Stimulated activated CD8-positive, alpha-beta memory T cell treated with anti-CD3 and anti-CD28 coated beads, Interleukin-4, amount 100 ng/mL, for 4 hours (primary cell): ENCODE data around the gene AVPR1B.
"Not testable (repeated sequence)": the region's sequence is repeated elsewhere in the genome, so short reads cannot be mapped to it uniquely, and the experiment has no call there.

ENCODE experiments used
- DNase-seq, 2 donors: peaks; one replicate each; pipeline ENCODE4 v3.0.0-alpha.2; 2020; ENCODE audit warnings: low read depth in 2 of 2, low spot score in 1 of 2

Gene AVPR1B

DNA sequence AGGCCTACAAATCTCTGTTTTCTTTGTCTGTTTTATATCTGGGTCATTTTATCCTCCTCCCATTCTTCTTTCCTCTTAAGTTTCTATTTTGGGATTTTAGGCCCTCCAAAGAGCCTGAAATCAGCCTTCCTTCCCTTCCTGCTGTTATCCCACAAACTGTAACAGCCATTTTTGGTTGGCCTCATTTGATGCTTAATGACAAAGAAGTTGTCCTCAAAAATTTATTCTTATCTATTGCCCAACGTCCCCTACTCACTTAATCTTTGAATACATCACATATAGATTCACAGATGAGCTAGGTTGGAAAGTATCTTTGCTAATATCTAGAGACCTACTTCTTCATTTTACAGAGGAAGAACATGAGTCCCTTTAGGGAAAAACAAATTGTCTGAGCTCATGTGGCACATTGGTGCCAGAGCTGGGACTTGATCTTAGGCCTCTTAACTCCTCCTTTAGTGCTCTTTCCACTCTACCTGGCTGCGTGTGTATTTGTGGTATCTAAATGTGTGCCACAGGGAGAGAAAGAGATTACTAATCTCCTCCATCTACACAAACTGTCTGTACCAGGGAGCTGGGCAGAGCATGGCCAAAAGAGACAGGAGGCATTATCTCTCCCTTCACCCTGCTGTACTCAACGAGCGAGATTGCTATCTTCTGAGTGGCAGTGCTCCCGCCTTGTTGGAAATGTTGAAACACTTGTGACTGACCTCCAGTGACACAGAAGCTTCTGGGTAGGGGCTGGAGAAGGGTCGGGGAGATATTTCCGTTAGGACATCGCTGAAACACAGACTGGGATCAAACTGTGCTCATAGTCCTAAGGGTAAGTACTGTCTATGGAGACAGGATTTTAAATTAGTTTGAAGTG is 34.1 kb downstream of the AVPR1B start:
- DNase-seq = no peak

DNA sequence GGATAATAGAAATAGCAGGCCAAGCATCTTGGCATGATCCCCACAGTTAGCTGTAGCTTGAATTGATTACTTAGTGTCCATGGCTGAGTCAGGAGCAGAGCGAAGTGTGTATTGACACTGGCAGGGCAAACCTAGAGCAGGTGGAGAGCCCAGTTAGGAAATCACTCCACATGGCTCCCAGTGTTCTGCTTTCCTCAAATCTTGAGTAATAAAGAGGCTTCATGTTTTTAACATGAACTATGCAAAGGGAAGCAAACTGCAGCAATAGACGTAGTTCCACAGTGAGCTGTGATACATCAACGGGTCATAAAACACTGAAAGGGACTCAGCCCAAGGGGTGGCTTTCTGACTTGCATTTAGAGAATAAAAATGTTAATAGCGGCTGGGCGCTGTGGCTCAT is 35.3 kb downstream of the AVPR1B start:
- DNase-seq = no peak

DNA sequence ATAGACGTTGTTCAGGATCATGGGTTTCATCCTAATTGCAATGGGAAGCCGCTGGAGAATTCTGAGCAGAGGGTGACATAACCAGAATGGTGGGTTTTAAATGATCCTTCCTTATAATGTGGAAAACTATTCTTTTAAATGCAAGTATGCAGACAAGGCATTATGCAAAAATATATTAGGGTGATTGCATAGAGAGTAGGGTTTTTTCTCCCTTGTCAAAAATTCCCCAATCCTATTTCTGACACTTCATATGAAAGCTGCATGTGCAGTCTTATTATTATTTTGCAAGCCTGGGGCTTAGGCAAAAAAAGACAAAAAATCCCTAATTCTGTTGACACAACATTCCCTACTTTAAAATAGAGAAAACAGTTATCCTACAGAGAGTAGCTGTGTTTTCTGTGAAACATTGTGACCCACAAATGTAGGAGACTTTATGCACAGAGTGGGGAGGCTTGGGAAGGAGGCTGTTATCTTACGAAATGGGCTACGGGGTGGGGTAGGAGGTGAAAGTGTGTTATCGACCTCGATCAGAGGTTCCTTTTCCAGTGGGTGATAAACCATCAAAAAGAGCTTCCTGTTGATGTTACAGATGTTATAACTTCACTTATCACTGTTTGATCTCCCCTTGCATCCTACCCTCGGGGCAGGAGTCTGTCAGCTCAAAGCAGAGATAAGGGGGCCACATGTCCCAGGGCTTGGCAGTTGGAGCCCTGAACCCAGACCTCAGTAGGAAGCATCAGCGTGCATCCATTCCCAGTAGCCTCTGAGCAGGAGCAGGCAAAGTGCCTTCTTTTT is 37.0 kb downstream of the AVPR1B start:
- DNase-seq = no peak

DNA sequence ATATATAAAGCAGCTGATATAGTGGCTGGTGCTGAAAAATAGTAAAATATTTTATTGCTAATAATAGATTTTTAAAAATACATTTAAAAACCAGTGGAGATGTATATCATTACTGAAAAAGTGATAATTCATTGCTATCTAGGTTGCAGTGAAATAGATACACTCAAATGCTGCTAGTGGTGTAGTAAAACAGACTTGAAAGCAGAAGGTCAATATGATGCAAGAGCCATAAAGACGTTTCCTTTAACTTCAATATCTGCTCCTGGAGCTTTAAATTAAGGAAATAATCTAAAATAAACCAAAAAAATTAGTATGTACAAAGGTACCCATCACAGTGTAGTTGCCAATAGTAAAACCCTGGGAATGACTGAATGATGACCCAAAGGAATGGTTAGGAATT is 38.1 kb downstream of the AVPR1B start:
- DNase-seq = no peak

DNA sequence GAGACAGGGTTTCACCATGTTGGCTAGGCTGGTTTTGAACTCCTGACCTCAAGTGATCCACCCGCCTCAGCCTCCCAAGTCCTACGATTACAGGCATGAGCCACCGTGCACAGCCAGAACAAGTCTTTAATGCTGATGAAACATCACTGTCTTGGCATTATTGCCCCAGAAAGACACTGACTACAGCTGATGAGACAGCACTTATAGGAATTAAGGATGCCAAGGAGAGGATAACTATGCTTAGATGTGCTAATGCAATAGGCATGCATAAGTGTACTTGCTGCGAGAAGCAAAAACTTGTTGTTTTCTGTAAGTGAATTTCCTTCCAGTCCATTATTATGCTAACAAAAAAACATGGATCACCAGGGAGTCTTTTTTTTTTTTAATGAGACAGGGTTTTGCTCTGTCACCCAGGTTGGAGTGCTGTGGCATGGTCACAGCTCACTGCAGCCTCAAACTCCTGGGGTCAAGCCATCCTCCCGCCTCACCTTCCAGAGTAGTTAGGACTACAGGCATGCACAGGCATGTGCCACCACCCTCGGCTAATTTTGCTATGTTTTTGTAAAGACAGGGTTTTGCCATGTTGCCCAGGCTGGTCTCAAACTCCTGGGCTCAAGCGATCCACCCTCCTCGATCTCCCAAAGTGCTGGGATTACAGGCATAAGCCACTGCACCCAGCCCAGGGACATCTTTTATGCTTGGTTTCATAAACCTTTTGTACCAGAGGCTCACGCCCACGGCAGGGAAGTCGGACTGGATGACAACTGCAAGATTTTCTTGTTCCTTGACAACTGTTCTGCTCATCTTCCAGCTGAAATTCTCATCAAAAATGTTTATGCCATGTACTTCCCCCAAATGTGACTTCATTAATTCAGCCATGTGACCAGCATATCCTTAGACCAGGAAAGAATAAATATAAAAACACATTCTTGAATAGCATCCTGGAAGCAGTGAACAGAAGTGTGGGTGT is 41.1 kb downstream of the AVPR1B start:
- no peak for DNase-seq

DNA sequence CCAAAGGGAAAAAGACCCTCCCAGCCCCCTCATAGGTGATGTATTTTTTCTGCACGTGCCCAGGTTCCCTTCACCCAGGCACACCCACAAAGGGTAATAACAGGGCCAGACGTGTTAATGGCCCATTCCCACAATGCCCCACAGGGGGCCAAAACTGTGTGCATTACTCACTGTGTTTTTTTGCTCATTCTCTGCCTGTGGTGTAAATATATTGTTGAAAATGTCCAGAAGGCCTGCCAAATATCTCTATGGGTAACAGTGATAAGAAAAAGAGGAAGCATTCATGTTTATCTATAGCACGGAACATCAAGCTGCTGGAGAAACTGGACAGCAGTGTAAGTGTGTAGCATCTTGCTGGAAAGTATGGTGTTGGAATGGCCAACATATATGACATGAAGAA is 42.3 kb downstream of the AVPR1B start:
- DNase-seq = no peak

DNA sequence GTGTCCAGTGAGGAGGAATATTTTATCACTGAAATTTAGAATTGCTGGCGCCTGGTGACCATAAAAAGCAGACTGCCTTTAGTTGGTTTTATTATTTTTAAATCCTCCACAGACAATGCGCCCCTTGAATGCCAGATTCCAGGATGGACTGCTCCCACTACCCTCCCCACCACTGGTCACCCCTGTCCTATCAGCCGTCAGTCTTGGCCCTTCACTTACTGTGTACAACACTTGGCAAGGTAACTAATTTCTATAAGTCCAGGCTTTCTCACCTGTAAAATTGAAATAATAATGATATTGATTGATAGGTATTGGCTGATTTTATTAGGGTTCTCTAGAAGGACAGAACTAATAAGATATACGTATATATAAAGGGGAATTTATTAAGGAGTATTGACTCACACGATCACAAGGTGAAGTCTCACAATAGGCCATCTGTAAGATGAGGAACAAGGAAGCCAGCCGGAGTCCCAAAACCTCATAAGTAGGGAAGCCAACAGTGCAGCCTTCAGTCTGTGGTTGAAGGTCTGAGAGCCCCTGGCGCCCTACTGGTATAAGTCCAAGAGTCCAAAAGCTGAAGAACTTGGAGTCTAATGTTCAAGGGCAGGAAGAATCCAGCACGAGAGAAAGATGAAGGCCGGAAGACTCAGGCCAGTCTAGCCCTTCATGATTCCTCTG is 46.4 kb downstream of the AVPR1B start:
- no peak for DNase-seq

DNA sequence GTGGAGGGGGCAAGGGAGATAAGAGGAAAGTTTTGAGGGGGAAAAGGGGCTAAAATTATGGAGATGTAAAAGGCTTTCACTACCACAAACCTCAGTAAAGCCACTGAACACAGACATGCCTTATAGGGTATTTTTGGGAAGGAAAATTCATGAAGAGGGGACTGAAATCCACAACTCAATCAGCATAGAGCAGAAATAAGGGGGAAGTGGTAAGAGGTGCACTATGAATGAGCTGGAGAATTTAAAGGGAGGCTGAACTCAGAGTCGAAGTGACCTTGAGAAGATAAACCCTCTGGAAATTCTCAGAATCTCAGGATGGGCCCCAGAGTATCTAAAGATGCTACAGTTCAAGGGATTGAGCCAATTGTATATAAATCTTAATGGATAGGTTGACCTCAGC is 48.9 kb downstream of the AVPR1B start:
- no peak for DNase-seq

DNA sequence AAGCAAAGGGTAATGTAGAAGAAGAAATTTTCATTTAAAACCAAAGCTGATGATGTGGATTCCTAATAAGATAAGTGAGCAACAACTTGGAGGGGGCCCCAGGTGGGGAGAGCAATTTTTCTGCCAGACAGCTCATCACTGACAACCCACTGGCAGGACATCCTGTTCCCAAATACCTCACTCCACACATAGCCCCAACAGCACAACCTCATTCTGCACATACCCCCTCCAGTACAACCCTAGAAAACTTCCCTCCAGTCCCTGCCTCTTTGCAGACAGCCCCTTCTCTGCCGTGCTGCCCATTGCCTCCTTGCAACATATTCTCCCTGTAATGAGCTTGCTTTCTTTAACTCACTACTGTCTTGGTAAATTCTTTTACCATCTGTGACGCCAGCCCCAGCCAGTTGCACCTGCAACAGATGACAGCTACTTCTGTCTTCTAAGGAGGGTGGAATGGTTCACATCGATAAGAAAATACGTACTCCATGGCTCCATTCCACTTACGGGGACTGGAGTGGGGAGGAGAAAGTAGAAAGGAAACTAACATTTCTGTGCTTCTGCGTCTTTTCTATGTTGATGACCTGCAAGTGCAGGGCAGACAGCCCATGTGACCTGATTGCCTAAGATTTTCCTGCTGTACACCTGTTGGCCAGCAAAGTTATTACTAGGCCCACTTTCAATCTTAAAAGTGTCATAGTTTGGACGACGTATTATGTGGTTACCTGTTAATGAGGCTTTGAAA is 49.5 kb downstream of the AVPR1B start:
- DNase-seq = no peak

DNA sequence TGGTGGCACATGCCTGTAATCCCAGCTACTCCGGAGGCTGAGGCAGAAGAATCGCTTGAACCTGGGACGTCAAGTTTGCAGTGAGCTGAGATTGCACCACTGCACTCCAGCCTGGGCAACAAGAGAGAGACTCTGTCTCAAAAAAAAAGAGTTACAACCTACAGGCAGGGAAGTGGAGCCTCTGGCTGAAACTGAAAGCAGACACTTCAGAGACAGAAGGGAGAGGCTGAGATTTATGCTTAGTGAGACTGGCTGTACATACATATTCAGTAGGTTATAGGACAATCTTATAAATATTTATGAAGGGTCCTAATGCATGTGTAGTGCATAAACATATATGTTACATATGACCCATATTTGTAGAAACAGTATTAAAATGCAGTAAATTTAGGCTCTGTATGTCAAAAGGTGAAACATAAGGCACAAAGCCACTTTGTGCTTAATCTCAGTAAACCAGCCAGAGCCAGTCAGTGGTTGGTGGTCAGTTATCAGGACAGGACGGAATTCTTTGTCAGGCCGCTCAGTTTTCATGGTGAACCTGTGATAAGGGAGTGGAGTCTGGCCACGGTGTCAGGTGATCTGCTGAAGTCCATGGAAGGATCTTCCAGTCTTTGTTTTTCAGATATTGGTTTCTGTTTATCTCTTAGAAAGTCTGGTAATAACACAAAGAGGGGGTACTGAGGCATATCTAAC is 50.6 kb downstream of the AVPR1B start:
- no peak for DNase-seq

DNA sequence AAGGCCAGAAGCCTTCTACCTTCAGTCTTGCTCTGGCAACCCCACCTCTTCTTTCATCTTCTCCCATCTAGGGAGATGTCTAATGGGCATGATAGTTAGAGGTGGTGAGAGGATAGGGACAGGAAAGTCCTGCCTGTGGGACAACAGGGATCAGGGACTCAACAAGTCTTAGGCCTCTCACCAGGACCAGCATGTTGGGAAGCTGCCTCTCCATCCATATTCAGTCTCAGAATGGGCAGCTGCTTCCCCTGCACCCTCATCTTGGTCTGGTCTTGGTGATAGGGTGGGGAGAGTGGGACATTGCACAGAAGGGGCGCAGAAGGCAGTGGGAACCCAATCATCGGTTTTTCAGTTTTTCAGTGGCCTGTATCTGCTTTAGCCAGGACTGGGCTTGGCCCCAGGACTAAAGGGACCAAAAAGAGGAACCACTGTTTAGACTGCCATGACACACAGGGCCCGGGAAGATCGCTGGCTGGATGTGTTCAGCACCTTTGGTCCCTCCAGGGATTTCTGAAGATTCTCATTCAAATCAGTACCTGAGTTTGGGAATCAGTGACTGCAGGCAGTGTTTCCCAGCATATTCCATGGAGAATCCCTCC is 51.5 kb downstream of the AVPR1B start:
- DNase-seq = no peak

DNA sequence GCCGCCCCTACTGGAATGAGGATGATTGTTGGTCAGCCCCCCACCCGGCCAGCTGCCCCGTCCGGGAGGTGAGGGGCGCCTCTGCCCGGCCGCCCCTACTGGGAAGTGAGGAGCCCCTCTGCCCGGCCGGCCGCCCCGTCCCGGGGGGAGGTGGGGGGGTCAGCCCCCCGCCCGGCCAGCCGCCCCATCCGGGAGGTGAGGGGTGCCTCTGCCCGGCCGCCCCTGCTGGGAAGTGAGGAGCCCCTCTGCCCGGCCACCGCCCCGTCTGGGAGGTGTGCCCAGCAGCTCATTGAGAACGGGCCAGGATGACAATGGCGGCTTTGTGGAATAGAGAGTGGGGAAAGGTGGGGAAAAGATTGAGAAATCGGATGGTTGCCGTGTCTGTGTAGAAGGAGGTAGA is 52.7 kb downstream of the AVPR1B start:
- not testable (repeated sequence) for DNase-seq

DNA sequence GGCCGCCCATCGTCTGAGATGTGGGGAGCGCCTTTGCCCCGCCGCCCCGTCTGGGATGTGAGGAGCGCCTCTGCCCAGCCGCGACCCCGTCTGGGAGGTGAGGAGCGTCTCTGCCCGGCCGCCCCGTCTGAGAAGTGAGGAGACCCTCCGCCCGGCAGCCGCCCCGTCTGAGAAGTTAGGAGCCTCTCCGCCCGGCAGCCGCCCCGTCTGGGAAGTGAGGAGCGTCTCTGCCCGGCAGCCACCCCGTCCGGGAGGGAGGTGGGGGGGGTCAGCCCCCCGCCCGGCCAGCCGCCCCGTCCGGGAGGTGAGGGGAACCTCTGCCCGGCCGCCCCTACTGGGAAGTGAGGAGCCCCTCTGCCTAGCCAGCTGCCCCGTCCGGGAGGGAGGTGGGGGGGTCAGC is 53.2 kb downstream of the AVPR1B start:
- DNase-seq = not testable (repeated sequence)

DNA sequence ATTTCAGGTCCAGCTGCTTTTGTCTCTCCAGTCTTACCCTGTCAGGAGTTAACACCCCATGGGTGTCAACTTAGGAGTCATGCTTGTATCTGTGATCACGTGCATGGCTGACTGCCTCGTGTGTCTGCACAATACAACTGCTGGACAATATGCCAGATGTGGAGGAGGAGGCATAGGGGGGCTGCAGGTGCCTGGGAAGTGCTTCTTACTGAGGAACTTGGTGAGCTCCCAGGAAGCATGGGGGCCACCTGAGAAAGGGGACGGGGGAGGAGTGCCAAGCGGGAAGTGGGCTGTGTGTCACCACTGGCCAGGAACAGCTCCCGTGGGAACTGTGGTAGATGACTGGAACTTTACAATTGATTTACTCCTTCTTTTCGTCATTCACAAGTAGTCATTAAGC is 54.7 kb downstream of the AVPR1B start:
- DNase-seq = no peak

DNA sequence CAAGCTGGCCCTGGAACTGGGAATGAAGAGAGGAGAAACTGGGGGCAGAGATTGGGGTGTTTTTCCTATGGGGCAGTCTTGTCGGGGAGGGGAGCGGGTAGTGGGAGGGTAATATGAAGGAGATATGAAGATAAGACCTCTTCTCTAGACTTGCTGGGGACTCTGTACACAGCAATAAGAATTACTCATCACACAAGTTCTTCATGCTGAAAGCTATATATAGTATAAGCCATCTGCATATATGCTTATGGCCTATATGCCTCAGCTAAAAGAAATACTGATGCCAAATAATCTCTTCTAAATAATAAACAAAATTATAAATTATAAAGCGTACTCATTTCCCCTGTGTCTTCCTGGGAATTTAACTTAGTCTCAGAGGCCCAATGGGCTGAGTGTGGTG is 56.3 kb downstream of the AVPR1B start:
- DNase-seq = no peak
